Measurements from ENCODE around the gene CCDC142.

GRCh38 chr2:74522516-74522915, 39.7 kb upstream of the CCDC142 start:
- TF ChIP-seq CTCF (conservative IDR thresholded peaks at IDR 0.05) (no peak), ZFX (IDR thresholded peaks at IDR 0.05) (no peak)

Measured in C4-2B (cell line).